Measurements from ENCODE around the gene GLYR1. TPM values are rescaled to one million over a fixed set of nuclear protein-coding genes. Genes with fewer than 3 reads are reported as not detected.

Gene GLYR1
- total and polyA plus RNA-seq, 2 of the 4 experiments (the other 2 are of a cell fraction), result 26.0 to 54.2 TPM

DNA sequence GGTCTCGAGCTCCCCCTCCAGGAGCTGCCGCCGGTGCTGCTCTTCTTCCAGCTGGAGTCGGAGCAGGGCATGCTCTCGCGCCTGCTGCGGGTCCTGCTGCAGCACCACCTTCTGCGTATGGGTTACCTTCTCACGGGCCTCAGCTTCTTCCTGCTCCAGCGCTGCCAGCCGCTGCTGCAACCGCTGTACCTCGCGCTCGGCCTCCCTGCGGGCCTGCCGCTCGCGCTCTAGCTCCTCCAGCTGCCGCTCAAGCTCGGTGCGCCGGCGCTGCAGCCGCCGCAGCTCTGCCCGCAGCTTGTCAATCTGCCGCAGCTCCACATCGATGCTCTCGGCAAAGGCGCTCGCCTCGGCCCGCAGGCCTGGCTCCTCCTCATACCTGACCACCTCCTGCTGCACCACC, 37.1 kb upstream of the GLYR1 start:
- in situ Hi-C loops (cut with MboI; ENCODE audit: low sequenced_read_pairs), result loop anchor here (10.0 kb wide), 1 partner anchor 61 kb away; no protein-coding TSS in a partner anchor
- Histone ChIP-seq H3K18ac (ENCODE audit: low read depth, low read length) (no peak overlapping the region), H2AK5ac (ENCODE audit: low read depth, low read length) (no peak overlapping the region), H3K4me2 (ENCODE audit: low read depth, low read length) (no peak overlapping the region), H4K5ac (ENCODE audit: low read depth, low read length) (no peak overlapping the region), H2BK120ac (ENCODE audit: low read depth, low read length) (no peak overlapping the region), H3K79me1 (ENCODE audit: low read depth in 1 of 2, low read length in 2 of 2) (peaks cover 5 to 25% of the 10 kb centered on the region in 2 experiments; a peak in 3 of 4 replicates), H2BK5ac (ENCODE audit: low read depth, low read length, poor library complexity, severe bottlenecking) (no peak overlapping the region), H2AK9ac (replicated peaks; ENCODE audit: low read depth, low read length, poor library complexity) (no peak overlapping the region), H2AFZ (replicated peaks; ENCODE audit: low read length, poor library complexity) (no peak overlapping the region), H4K8ac (ENCODE audit: low read depth in 2 of 2, low read length in 2 of 2) (no peak overlapping the region), H3K23ac (ENCODE audit: low read depth, low read length) (no peak overlapping the region), H3K4me3 (ENCODE audit: insufficient read depth, low read depth, low read length) (no peak overlapping the region), H3K27me3 (ENCODE audit: control insufficient read depth, insufficient read depth, low read length) (no peaks in the 10 kb centered on the region), H3K4ac (ENCODE audit: low read depth, low read length) (no peak overlapping the region), H2BK20ac (ENCODE audit: low read depth, low read length) (no peak overlapping the region), H4K91ac (ENCODE audit: insufficient read depth, low read depth, low read length) (no peak overlapping the region), H3K56ac (ENCODE audit: extremely low read depth, insufficient read depth, low read length) (no peak overlapping the region), H4K20me1 (ENCODE audit: insufficient read depth, low read length) (peaks cover 16% of the 10 kb centered on the region; the same call in 1 of the 2 replicates), H3K9me1 (ENCODE audit: insufficient read depth, low read length) (peaks cover 10% of the 10 kb centered on the region), H3K14ac (replicated peaks; ENCODE audit: low read depth, low read length) (no peak overlapping the region), H3K36me3 (ENCODE audit: control insufficient read depth, insufficient read depth, low read length) (peaks cover 64% of the 10 kb centered on the region), H2BK15ac (ENCODE audit: low read depth, low read length) (no peak overlapping the region), H3K27ac (ENCODE audit: insufficient read depth, low read length) (no peak overlapping the region), H3K9me3 (ENCODE audit: control insufficient read depth, insufficient read depth, low read length) (no peaks in the 10 kb centered on the region), H3K9ac (ENCODE audit: low read depth, low read length) (no peak overlapping the region), H3K4me1 (ENCODE audit: control insufficient read depth, insufficient read depth, low read length) (peaks cover 9% of the 10 kb centered on the region)
- intact Hi-C loops (cut with micrococcal nuclease), result loop anchor here (5.0 kb wide), 1 partner anchor 58 kb away; no protein-coding TSS in a partner anchor
- WGBS, 2 experiments (ENCODE audit: extremely low coverage in 2 of 2, insufficient read length in 1 of 2), result 99% methylated on average over 12 of the region's 34 CpGs; no CpG with 5 or more reads in 1 of the 2 experiments
- TF ChIP-seq RCOR1 (IDR thresholded peaks at IDR 0.05; ENCODE audit: insufficient replicate concordance, low read length) (no peak), BHLHE40 (IDR thresholded peaks at IDR 0.05; ENCODE audit: low read depth, low read length) (no peak), NFE2L2 (IDR thresholded peaks at IDR 0.05; ENCODE audit: low read depth, low read length) (no peak), RFX5 (IDR thresholded peaks at IDR 0.05; ENCODE audit: low read depth, low read length) (no peak), RAD21 (IDR thresholded peaks at IDR 0.05; ENCODE audit: low read length) (no peak), MAZ (IDR thresholded peaks at IDR 0.05; ENCODE audit: borderline replicate concordance, low read depth, low read length) (no peak), MXI1 (IDR thresholded peaks at IDR 0.05; ENCODE audit: borderline replicate concordance, low read depth, low read length) (no peak), SMC3 (IDR thresholded peaks at IDR 0.05; ENCODE audit: low read depth, low read length) (no peak), CEBPB (IDR thresholded peaks at IDR 0.05; ENCODE audit: low read depth, low read length) (no peak), MAFK (IDR thresholded peaks at IDR 0.05; ENCODE audit: low read depth, low read length) (no peak), FOS (IDR thresholded peaks at IDR 0.05; ENCODE audit: low read depth, low read length) (no peak), POLR2A (IDR thresholded peaks at IDR 0.05; ENCODE audit: low read depth, low read length) (no peak)
- TF ChIP-seq, protein P1, sequence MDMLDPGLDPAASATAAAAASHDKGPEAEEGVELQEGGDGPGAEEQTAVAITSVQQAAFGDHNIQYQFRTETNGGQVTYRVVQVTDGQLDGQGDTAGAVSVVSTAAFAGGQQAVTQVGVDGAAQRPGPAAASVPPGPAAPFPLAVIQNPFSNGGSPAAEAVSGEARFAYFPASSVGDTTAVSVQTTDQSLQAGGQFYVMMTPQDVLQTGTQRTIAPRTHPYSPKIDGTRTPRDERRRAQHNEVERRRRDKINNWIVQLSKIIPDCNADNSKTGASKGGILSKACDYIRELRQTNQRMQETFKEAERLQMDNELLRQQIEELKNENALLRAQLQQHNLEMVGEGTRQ (IDR thresholded peaks at IDR 0.05; ENCODE audit: low read depth, low read length), result no peak
- TF ChIP-seq, protein P2, sequence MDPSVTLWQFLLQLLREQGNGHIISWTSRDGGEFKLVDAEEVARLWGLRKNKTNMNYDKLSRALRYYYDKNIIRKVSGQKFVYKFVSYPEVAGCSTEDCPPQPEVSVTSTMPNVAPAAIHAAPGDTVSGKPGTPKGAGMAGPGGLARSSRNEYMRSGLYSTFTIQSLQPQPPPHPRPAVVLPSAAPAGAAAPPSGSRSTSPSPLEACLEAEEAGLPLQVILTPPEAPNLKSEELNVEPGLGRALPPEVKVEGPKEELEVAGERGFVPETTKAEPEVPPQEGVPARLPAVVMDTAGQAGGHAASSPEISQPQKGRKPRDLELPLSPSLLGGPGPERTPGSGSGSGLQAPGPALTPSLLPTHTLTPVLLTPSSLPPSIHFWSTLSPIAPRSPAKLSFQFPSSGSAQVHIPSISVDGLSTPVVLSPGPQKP (IDR thresholded peaks at IDR 0.05; ENCODE audit: borderline replicate concordance, low read depth, low read length), result no peak
- TF ChIP-seq, protein P3, sequence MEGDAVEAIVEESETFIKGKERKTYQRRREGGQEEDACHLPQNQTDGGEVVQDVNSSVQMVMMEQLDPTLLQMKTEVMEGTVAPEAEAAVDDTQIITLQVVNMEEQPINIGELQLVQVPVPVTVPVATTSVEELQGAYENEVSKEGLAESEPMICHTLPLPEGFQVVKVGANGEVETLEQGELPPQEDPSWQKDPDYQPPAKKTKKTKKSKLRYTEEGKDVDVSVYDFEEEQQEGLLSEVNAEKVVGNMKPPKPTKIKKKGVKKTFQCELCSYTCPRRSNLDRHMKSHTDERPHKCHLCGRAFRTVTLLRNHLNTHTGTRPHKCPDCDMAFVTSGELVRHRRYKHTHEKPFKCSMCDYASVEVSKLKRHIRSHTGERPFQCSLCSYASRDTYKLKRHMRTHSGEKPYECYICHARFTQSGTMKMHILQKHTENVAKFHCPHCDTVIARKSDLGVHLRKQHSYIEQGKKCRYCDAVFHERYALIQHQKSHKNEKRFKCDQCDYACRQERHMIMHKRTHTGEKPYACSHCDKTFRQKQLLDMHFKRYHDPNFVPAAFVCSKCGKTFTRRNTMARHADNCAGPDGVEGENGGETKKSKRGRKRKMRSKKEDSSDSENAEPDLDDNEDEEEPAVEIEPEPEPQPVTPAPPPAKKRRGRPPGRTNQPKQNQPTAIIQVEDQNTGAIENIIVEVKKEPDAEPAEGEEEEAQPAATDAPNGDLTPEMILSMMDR (conservative IDR thresholded peaks at IDR 0.05; ENCODE audit: low read depth, low read length), result no peak
- DNase-seq (no peak), ATAC-seq (ENCODE audit: low read depth) (no peak)
- CTCF ChIA-PET, result interaction anchor here (0.9 kb wide), 1 partner anchor 18 kb away, joined by 3 read pairs; no protein-coding TSS in a partner anchor
- dilution Hi-C loops (cut with HindIII; ENCODE audit: low sequenced_read_pairs, unreplicated experiment), result no loop called here
- POLR2A ChIA-PET (ENCODE audit: unreplicated experiment), result no interaction called here
- BruUV-seq (replicated peaks), result no TSS peak
